Inflammatory macrophage treated with lipopolysaccharide for 1 hour (primary cell): ENCODE results near the gene DLX4.
A peak's percentile ranks its signal among the peaks of the same experiment; 100 is the strongest.

Experiments used
- DNase-seq, 2 donors: peaks; one replicate each; pipeline ENCODE4 v3.0.0-alpha.2; 2020 to 2022

DLX4 gene

GRCh38 chr17:49969134-49969759 lies at the start of gene DLX4:
TSS of gene DLX4 (plus strand) at chr17:49969190. CDS start at chr17:49969469, 279 bp downstream.
- peak in 1 of 2 donors; percentile 62 for DNase-seq

- DNase-seq: no peak
These were observed 48.8 kb upstream of the DLX4 start for GRCh38 chr17:49920030-49920769.

GRCh38 chr17:49922095-49922494 lies 46.9 kb upstream of the DLX4 start:
- no peak for DNase-seq

GRCh38 chr17:49924116-49924515 lies 44.9 kb upstream of the DLX4 start:
- DNase-seq: no peak

- no peak for DNase-seq
These were observed 44.4 kb upstream of the DLX4 start for GRCh38 chr17:49924589-49924988.

- no peak for DNase-seq
These were observed 43.1 kb upstream of the DLX4 start for GRCh38 chr17:49925921-49926320.

- DNase-seq: no peak
These were observed 42.1 kb upstream of the DLX4 start for GRCh38 chr17:49926886-49927285.

- DNase-seq: no peak
These were observed 40.7 kb upstream of the DLX4 start for GRCh38 chr17:49928126-49928800.

- no peak for DNase-seq
These were observed 40.0 kb upstream of the DLX4 start for GRCh38 chr17:49928837-49929475.

- no peak for DNase-seq
These were observed 38.1 kb upstream of the DLX4 start for GRCh38 chr17:49930880-49931279.

- DNase-seq: no peak
These were observed 37.4 kb upstream of the DLX4 start for GRCh38 chr17:49931416-49932137.

GRCh38 chr17:49932138-49932723 lies 36.8 kb upstream of the DLX4 start:
- DNase-seq: no peak

GRCh38 chr17:49932901-49933300 lies 36.1 kb upstream of the DLX4 start:
- DNase-seq: no peak

- no peak for DNase-seq
These were observed 33.3 kb upstream of the DLX4 start for GRCh38 chr17:49935526-49936210.

- DNase-seq: peak in 1 of 2 donors; percentile 14
These were observed 32.6 kb upstream of the DLX4 start for GRCh38 chr17:49936386-49936785.

GRCh38 chr17:49939318-49939717 lies 29.7 kb upstream of the DLX4 start:
- DNase-seq: peak; percentile 25 to 53

GRCh38 chr17:49941427-49941826 lies 27.6 kb upstream of the DLX4 start:
- no peak for DNase-seq

- no peak for DNase-seq
These were observed 26.0 kb upstream of the DLX4 start for GRCh38 chr17:49942947-49943346.

GRCh38 chr17:49944273-49944870 lies 24.6 kb upstream of the DLX4 start:
- DNase-seq: no peak

GRCh38 chr17:49946208-49946607 lies 22.8 kb upstream of the DLX4 start:
- no peak for DNase-seq

GRCh38 chr17:49946964-49947584 lies 21.9 kb upstream of the DLX4 start:
- no peak for DNase-seq
